Measurements from ENCODE around the gene CDH16.
"Not testable (repeated sequence)": the region's sequence is repeated elsewhere in the genome, so short reads cannot be mapped to it uniquely, and the experiment has no call there.

CDH16 gene

DNA sequence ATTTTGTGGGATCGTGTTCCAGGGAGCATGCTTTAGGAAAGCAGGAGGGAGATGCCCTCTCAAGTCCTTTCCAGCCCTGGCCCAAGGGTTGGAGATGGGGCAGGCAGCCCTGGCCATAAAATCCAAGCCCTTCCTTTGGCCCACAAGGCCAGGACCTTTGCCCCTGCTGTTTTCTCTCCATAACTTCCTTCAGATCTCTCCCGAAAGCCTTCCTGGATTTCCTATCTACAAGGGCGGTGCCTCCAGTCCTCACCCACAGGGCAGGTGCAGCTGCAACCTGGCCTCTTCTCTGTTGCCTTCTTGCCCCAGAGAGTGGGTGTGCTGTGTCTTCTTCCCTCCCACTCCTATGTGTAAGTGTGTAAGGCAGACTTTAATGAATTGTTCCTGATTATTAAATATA is 46.8 kb downstream of the CDH16 start:
- no peak overlapping the region for H2AFZ ChIP-seq (ENCODE audit: low read length)
- no peak for TF ChIP-seq CTCF (conservative IDR thresholded peaks at IDR 0.05; ENCODE audit: low read length)
- TF ChIP-seq EZH2phosphoT487 (IDR thresholded peaks at IDR 0.05; ENCODE audit: borderline replicate concordance) = no peak

DNA sequence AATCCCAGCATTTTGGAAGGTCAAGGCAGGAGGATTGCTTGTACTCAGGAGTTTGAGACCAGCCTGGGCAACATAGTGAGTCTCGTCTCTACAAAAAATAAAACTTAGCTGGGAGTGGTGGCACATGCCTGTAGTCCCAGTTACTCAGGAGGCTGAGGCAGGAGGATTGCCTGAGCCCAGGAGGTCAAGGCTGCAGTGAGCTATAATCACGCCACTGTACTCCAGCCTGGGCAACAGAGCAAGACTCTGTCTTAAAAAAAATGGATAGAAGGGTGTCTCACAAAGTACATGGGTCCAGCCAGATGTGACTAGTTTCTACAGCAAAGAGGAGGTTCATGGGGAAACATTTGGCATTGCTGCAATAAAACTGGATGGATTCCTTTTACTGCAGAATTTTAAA is 47.3 kb downstream of the CDH16 start:
- H3F3A ChIP-seq (ENCODE audit: low read depth); H3K4me2 ChIP-seq (ENCODE audit: low read depth, low read length, poor library complexity, severe bottlenecking); H3K9ac ChIP-seq (ENCODE audit: low read depth, low read length, poor library complexity, severe bottlenecking): not testable (repeated sequence)

More for the DNA sequence above, 46.8 kb downstream of the CDH16 start:
- H3K79me2 ChIP-seq (ENCODE audit: insufficient read depth, low read length) = no peaks in the 10 kb centered on the region
- no peak overlapping the region for H3K4me3 ChIP-seq (ENCODE audit: low read length, poor library complexity, severe bottlenecking)
- H4K20me1 ChIP-seq (ENCODE audit: insufficient read depth, low read length, poor library complexity, severe bottlenecking) = no peaks in the 10 kb centered on the region
- H3K4me2 ChIP-seq (ENCODE audit: low read depth, low read length, poor library complexity, severe bottlenecking) = no peak overlapping the region
- H3K9me2 ChIP-seq (replicated peaks; ENCODE audit: low read depth, low read length) = no peaks in the 10 kb centered on the region
- H3K9me3 ChIP-seq (ENCODE audit: insufficient read depth, low read depth, low read length) = no peaks in the 10 kb centered on the region
- H3K27me3 ChIP-seq (ENCODE audit: insufficient read depth, low read length, poor library complexity, severe bottlenecking) = no peaks in the 10 kb centered on the region
- peaks cover 10% of the 10 kb centered on the region; the same call in 1 of the 2 replicates for H3F3A ChIP-seq (ENCODE audit: low read depth)
- H3K4me1 ChIP-seq (ENCODE audit: insufficient read depth, low read length, poor library complexity, severe bottlenecking) = peaks cover 39% of the 10 kb centered on the region
- no peak overlapping the region for H3K9ac ChIP-seq (ENCODE audit: low read depth, low read length, poor library complexity, severe bottlenecking)
- no peaks in the 10 kb centered on the region for H3K36me3 ChIP-seq (ENCODE audit: insufficient read depth, low read length)

DNA sequence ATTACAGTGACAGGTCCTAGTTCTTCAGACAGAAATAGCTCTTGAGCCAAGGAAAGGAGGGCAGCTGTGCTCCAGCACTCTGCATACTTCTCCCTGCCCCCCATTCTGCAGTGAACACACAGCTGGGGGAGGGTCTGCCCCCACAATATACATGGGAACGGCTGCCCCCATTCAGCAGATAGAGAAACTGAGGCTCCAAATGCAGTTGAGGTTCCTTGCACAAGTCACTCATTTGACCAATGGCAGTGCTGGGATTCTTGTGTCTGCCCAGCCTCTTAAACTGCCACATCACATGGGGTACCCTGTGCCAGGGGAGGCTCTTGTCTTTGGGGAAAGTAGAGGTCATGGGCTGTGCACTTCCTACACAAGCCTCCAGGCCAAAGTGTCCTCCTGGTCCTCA is 49.3 kb downstream of the CDH16 start:
- H3K9me3 ChIP-seq (ENCODE audit: insufficient read depth, low read depth, low read length) = no peaks in the 10 kb centered on the region
- TF ChIP-seq EZH2phosphoT487 (IDR thresholded peaks at IDR 0.05; ENCODE audit: borderline replicate concordance) = no peak
- TF ChIP-seq CTCF (conservative IDR thresholded peaks at IDR 0.05; ENCODE audit: low read length) = no peak
- no peak overlapping the region for H3K4me2 ChIP-seq (ENCODE audit: low read depth, low read length, poor library complexity, severe bottlenecking)
- H3K4me3 ChIP-seq (ENCODE audit: low read length, poor library complexity, severe bottlenecking) = no peak overlapping the region
- H3K27me3 ChIP-seq (ENCODE audit: insufficient read depth, low read length, poor library complexity, severe bottlenecking) = no peaks in the 10 kb centered on the region
- H3K4me1 ChIP-seq (ENCODE audit: insufficient read depth, low read length, poor library complexity, severe bottlenecking) = peaks cover 26% of the 10 kb centered on the region
- H4K20me1 ChIP-seq (ENCODE audit: insufficient read depth, low read length, poor library complexity, severe bottlenecking) = no peaks in the 10 kb centered on the region
- no peak overlapping the region for H3K9ac ChIP-seq (ENCODE audit: low read depth, low read length, poor library complexity, severe bottlenecking)
- no peaks in the 10 kb centered on the region for H3K79me2 ChIP-seq (ENCODE audit: insufficient read depth, low read length)
- peak overlapping the region; percentile 19; the same call in 1 of the 2 replicates for H2AFZ ChIP-seq (ENCODE audit: low read length)
- no peaks in the 10 kb centered on the region for H3K9me2 ChIP-seq (replicated peaks; ENCODE audit: low read depth, low read length)
- H3F3A ChIP-seq (ENCODE audit: low read depth) = peaks cover 6% of the 10 kb centered on the region; the same call in 1 of the 2 replicates
- no peaks in the 10 kb centered on the region for H3K36me3 ChIP-seq (ENCODE audit: insufficient read depth, low read length)

More for the DNA sequence above, 47.3 kb downstream of the CDH16 start:
- H2AFZ ChIP-seq (ENCODE audit: low read length); H3K79me2 ChIP-seq (ENCODE audit: insufficient read depth, low read length); H3K27me3 ChIP-seq (ENCODE audit: insufficient read depth, low read length, poor library complexity, severe bottlenecking); H3K9me3 ChIP-seq (ENCODE audit: insufficient read depth, low read depth, low read length); H3K9me2 ChIP-seq (replicated peaks; ENCODE audit: low read depth, low read length); H4K20me1 ChIP-seq (ENCODE audit: insufficient read depth, low read length, poor library complexity, severe bottlenecking); H3K36me3 ChIP-seq (ENCODE audit: insufficient read depth, low read length); H3K4me3 ChIP-seq (ENCODE audit: low read length, poor library complexity, severe bottlenecking): not testable (repeated sequence)
- peaks cover 39% of the 10 kb centered on the region for H3K4me1 ChIP-seq (ENCODE audit: insufficient read depth, low read length, poor library complexity, severe bottlenecking)

DNA sequence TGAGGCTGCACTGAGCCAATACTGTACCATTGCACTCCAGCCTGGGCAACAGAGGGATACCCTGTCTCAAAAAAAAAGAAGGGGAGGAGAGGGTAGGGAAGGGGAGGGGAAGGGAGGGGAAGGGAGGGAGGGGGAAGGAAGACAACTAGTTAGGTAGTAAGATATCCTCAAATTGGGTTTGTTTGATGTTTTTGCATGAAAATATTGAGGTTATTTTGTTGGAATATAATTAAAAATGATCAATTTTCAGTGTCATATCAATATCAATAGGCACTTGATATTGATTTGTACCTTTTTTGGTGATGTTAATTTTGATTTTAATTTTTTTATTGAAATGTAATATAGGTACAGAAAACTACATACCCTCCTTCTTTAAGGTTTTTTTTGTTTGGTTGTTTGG is 55.0 kb downstream of the CDH16 start:
- Histone ChIP-seq H3K36me3 (ENCODE audit: insufficient read depth, low read length) (no peaks in the 10 kb centered on the region), H3K9me3 (ENCODE audit: insufficient read depth, low read depth, low read length) (no peaks in the 10 kb centered on the region), H3K9me2 (replicated peaks; ENCODE audit: low read depth, low read length) (no peaks in the 10 kb centered on the region), H3K9ac (ENCODE audit: low read depth, low read length, poor library complexity, severe bottlenecking) (no peak overlapping the region), H3K4me3 (ENCODE audit: low read length, poor library complexity, severe bottlenecking) (no peak overlapping the region), H3K79me2 (ENCODE audit: insufficient read depth, low read length) (no peaks in the 10 kb centered on the region), H2AFZ (ENCODE audit: low read length) (no peak overlapping the region), H3K4me2 (ENCODE audit: low read depth, low read length, poor library complexity, severe bottlenecking) (no peak overlapping the region), H4K20me1 (ENCODE audit: insufficient read depth, low read length, poor library complexity, severe bottlenecking) (no peaks in the 10 kb centered on the region), H3K4me1 (ENCODE audit: insufficient read depth, low read length, poor library complexity, severe bottlenecking) (no peaks in the 10 kb centered on the region), H3F3A (ENCODE audit: low read depth) (no peaks in the 10 kb centered on the region), H3K27me3 (ENCODE audit: insufficient read depth, low read length, poor library complexity, severe bottlenecking) (no peaks in the 10 kb centered on the region)
- no peak for TF ChIP-seq CTCF (conservative IDR thresholded peaks at IDR 0.05; ENCODE audit: low read length)
- no peak for TF ChIP-seq EZH2phosphoT487 (IDR thresholded peaks at IDR 0.05; ENCODE audit: borderline replicate concordance)

Measured in Loucy (cell line).